ENCODE measurements around the gene SMIM26. TPM values are rescaled to one million over a fixed set of nuclear protein-coding genes. Genes with fewer than 3 reads are reported as not detected.

The SMIM26 gene
- total and polyA plus RNA-seq, 2 of the 8 experiments (the other 6 are each of a cell fraction or from before 2014, with no cell fraction given): 69.8 to 95.0 TPM

GRCh38 chr20:18529041-18529440 is 38.2 kb upstream of the SMIM26 start (continued):
- TF ChIP-seq RAD21 (IDR thresholded peaks at IDR 0.05 in 1 of 2, conservative IDR thresholded peaks at IDR 0.05 in 1 of 2; ENCODE audit: low read depth in 2 of 2, low read length in 2 of 2): no peak
- no peak for TF ChIP-seq EP300 (IDR thresholded peaks at IDR 0.05; ENCODE audit: borderline replicate concordance in 1 of 2, low read depth in 2 of 2, low read length in 2 of 2)
- no peak for TF ChIP-seq CHD1 (IDR thresholded peaks at IDR 0.05; ENCODE audit: low read depth, low read length)
- TF ChIP-seq PHF8 (conservative IDR thresholded peaks at IDR 0.05; ENCODE audit: low read depth, low read length): no peak

All from H1 (cell line).